ENCODE data around the gene SCLY.
"Not testable (repeated sequence)": the region's sequence is repeated elsewhere in the genome, so short reads cannot be mapped to it uniquely, and the experiment has no call there.

Gene SCLY

DNA sequence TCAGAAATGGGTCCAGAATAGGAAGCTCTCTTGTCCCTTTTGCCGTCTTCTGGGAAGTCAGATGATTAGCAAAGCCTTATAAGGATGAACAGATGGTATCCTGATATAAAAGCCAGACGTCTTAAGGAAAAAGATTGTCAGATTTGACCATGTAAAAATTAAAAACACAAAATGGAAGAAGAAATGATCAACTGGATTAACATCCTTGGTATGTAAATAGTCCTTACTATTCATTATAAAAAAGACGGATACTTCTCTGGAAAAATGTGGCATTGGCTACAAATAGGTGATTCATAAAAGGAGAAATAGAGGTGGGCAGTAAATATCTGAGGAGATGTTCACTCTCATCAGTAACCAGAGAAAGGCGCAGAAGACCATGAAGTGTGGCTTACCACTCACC, 33.7 kb upstream of the SCLY start:
- Histone ChIP-seq H3K27me3 (ENCODE audit: control insufficient read depth in 1 of 2, insufficient read depth in 2 of 2, low read length in 2 of 2) (no peaks in the 10 kb centered on the region), H3K4me3 (ENCODE audit: low read depth in 1 of 2, low read length in 2 of 2) (no peak overlapping the region), H3K9ac (ENCODE audit: low read length) (no peak overlapping the region), H3K4me1 (ENCODE audit: insufficient read depth, low read length) (no peaks in the 10 kb centered on the region), H3K27ac (ENCODE audit: low read depth, low read length) (no peak overlapping the region), H3K36me3 (ENCODE audit: insufficient read depth, low read length) (peaks cover 22% of the 10 kb centered on the region), H3K9me3 (ENCODE audit: low read length) (no peaks in the 10 kb centered on the region)

DNA sequence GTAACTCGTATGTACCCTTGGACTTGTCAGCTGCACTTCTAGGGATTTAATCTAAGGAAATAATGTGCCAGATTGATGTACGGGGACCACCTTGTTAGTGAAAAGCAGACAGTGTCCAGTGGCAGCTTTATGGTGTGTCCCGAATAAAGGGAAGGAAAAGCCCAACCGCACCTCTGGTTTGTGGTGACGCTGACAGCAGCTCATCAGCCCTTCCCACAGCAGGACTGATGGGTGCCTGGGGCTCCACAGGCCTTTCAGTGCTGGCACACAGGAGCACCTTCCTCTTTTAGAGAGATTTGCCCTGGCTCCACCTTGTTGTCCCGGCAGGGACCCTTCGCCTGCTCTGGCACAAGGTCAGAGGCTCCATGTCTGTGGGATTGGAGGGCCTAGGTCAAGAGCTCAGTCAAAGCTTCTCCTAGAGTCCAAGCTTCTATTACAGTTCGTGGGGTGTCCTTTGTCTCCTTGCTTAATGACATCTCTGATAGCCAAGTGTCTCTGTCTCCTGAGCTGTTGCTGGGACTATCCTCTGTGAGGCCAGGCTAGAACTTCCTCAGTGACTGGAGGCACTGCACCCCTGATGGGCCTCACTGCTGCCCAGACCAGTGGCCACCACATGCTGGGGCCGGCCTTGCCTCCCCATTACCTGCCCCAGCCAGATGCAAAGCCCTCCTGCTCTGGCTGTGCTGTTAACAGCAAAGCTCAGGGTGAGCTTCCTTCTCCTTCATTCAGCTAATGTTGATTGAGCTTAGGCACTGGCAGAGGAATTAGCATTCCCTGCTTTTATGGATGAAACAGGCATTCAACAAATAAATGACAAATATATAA, 33.0 kb upstream of the SCLY start:
- no peaks in the 10 kb centered on the region for H3K27me3 ChIP-seq (ENCODE audit: control insufficient read depth in 1 of 2, insufficient read depth in 2 of 2, low read length in 2 of 2)
- no peak overlapping the region for H3K27ac ChIP-seq (ENCODE audit: low read depth, low read length)
- no peaks in the 10 kb centered on the region for H3K4me1 ChIP-seq (ENCODE audit: insufficient read depth, low read length)
- no peak overlapping the region for H3K4me3 ChIP-seq (ENCODE audit: low read depth in 1 of 2, low read length in 2 of 2)
- no peak overlapping the region for H3K9ac ChIP-seq (ENCODE audit: low read length)
- no peaks in the 10 kb centered on the region for H3K9me3 ChIP-seq (ENCODE audit: low read length)
- H3K36me3 ChIP-seq (ENCODE audit: insufficient read depth, low read length), result peaks cover 22% of the 10 kb centered on the region

- Histone ChIP-seq H3K4me1 (ENCODE audit: insufficient read depth, low read length) (no peaks in the 10 kb centered on the region), H3K27ac (ENCODE audit: low read depth, low read length) (no peak overlapping the region), H3K4me3 (ENCODE audit: low read depth in 1 of 2, low read length in 2 of 2) (no peak overlapping the region), H3K9ac (ENCODE audit: low read length) (no peak overlapping the region), H3K9me3 (ENCODE audit: low read length) (no peaks in the 10 kb centered on the region), H3K36me3 (ENCODE audit: insufficient read depth, low read length) (peaks cover 28% of the 10 kb centered on the region), H3K27me3 (ENCODE audit: control insufficient read depth in 1 of 2, insufficient read depth in 2 of 2, low read length in 2 of 2) (no peaks in the 10 kb centered on the region)
Measured at GRCh38 chr2:238029853-238030252, 30.9 kb upstream of the SCLY start.

- H3K36me3 ChIP-seq (ENCODE audit: insufficient read depth, low read length), result peaks cover 32% of the 10 kb centered on the region
Measured at GRCh38 chr2:238030422-238031155, 30.2 kb upstream of the SCLY start.

DNA sequence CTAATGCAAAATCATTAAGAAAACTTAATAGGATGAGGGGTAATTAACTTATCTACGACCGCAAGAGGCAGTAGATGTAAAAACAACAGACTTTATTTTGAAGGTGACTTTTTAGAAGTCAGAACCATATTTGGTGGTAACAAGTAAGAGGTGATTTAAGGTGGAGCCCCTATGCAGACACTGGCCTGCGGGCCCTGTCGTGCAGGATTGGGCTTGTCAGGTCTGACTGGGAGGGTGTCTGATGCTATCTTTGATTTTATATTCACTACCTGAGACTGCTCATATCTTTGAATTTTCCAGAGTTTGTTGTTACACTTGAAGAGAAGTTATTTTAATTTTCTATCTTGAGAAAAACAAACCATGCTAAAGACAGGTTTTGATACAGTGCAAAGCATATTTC, 29.1 kb upstream of the SCLY start:
- H3K27ac ChIP-seq (ENCODE audit: low read depth, low read length), result no peak overlapping the region

More at GRCh38 chr2:238030422-238031155, 30.2 kb upstream of the SCLY start:
- no peak overlapping the region for H3K9ac ChIP-seq (ENCODE audit: low read length)
- H3K27ac ChIP-seq (ENCODE audit: low read depth, low read length), result no peak overlapping the region
- no peaks in the 10 kb centered on the region for H3K9me3 ChIP-seq (ENCODE audit: low read length)
- no peaks in the 10 kb centered on the region for H3K4me1 ChIP-seq (ENCODE audit: insufficient read depth, low read length)
- no peaks in the 10 kb centered on the region for H3K27me3 ChIP-seq (ENCODE audit: control insufficient read depth in 1 of 2, insufficient read depth in 2 of 2, low read length in 2 of 2)
- H3K4me3 ChIP-seq (ENCODE audit: low read depth in 1 of 2, low read length in 2 of 2), result no peak overlapping the region

GRCh38 chr2:238032755-238033337, 28.0 kb upstream of the SCLY start:
- H3K27ac ChIP-seq (ENCODE audit: low read depth, low read length), result no peak overlapping the region
- H3K9me3 ChIP-seq (ENCODE audit: low read length), result no peaks in the 10 kb centered on the region
- H3K27me3 ChIP-seq (ENCODE audit: control insufficient read depth in 1 of 2, insufficient read depth in 2 of 2, low read length in 2 of 2), result no peaks in the 10 kb centered on the region
- no peak overlapping the region for H3K4me3 ChIP-seq (ENCODE audit: low read depth in 1 of 2, low read length in 2 of 2)
- no peak overlapping the region for H3K9ac ChIP-seq (ENCODE audit: low read length)
- H3K36me3 ChIP-seq (ENCODE audit: insufficient read depth, low read length), result peaks cover 44% of the 10 kb centered on the region
- H3K4me1 ChIP-seq (ENCODE audit: insufficient read depth, low read length), result no peaks in the 10 kb centered on the region

More for the DNA sequence above, 29.1 kb upstream of the SCLY start:
- H3K4me1 ChIP-seq (ENCODE audit: insufficient read depth, low read length), result no peaks in the 10 kb centered on the region
- no peak overlapping the region for H3K4me3 ChIP-seq (ENCODE audit: low read depth in 1 of 2, low read length in 2 of 2)
- H3K36me3 ChIP-seq (ENCODE audit: insufficient read depth, low read length), result peaks cover 41% of the 10 kb centered on the region
- no peaks in the 10 kb centered on the region for H3K9me3 ChIP-seq (ENCODE audit: low read length)
- H3K27me3 ChIP-seq (ENCODE audit: control insufficient read depth in 1 of 2, insufficient read depth in 2 of 2, low read length in 2 of 2), result no peaks in the 10 kb centered on the region
- no peak overlapping the region for H3K9ac ChIP-seq (ENCODE audit: low read length)

DNA sequence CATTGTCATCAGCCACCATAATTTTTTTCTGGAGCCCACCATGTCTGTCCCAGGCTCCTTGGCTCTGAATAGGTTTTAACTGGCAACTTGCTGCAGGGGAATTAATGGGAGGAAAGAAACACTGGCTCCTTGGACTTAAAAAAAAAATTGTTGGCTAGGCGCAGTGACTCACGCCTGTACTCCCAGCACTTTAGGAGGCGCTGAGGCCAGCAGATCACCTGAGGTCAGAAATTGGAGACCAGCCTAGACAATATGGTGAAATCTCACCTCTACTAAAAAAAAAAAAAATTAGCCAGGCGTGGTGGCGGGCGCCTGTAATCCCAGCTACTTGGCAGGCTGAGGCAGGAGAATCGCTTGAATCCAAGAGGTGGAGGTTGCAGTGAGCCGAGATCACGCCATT, 26.8 kb upstream of the SCLY start:
- H3K4me3 ChIP-seq (ENCODE audit: low read depth in 1 of 2, low read length in 2 of 2); H3K27ac ChIP-seq (ENCODE audit: low read depth, low read length); H3K9ac ChIP-seq (ENCODE audit: low read length); H3K4me1 ChIP-seq (ENCODE audit: insufficient read depth, low read length); H3K9me3 ChIP-seq (ENCODE audit: low read length); H3K27me3 ChIP-seq (ENCODE audit: control insufficient read depth in 1 of 2, insufficient read depth in 2 of 2, low read length in 2 of 2): not testable (repeated sequence)
- peaks cover 48% of the 10 kb centered on the region for H3K36me3 ChIP-seq (ENCODE audit: insufficient read depth, low read length)

GRCh38 chr2:238038203-238038602, 22.6 kb upstream of the SCLY start:
- Histone ChIP-seq H3K27ac (ENCODE audit: low read depth, low read length) (no peak overlapping the region), H3K36me3 (ENCODE audit: insufficient read depth, low read length) (peaks cover 71% of the 10 kb centered on the region), H3K4me1 (ENCODE audit: insufficient read depth, low read length) (no peaks in the 10 kb centered on the region), H3K9ac (ENCODE audit: low read length) (no peak overlapping the region), H3K27me3 (ENCODE audit: control insufficient read depth in 1 of 2, insufficient read depth in 2 of 2, low read length in 2 of 2) (no peaks in the 10 kb centered on the region), H3K9me3 (ENCODE audit: low read length) (no peaks in the 10 kb centered on the region), H3K4me3 (ENCODE audit: low read depth in 1 of 2, low read length in 2 of 2) (no peak overlapping the region)

DNA sequence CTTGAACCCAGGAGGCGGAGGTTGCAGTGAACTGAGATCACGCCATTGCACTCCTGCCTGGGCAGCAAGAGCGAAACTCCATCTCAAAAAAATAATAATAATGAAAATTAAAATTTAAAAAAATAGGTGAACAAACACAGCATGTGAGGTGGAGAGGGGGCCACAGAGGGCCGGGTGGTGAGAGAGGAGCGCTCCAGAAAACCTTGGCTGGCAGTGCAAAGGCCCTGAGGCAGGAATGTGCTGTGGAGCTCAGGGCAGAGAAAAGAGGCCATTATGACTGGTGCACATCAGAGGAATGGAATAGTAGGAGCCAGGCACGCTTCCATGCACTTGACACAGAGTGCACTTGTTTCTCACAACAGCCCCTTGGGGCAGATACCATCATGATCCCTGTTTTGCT, 21.6 kb upstream of the SCLY start:
- Histone ChIP-seq H3K36me3 (ENCODE audit: insufficient read depth, low read length) (peaks cover 65% of the 10 kb centered on the region), H3K27ac (ENCODE audit: low read depth, low read length) (no peak overlapping the region), H3K9me3 (ENCODE audit: low read length) (no peaks in the 10 kb centered on the region), H3K4me3 (ENCODE audit: low read depth in 1 of 2, low read length in 2 of 2) (no peak overlapping the region), H3K27me3 (ENCODE audit: control insufficient read depth in 1 of 2, insufficient read depth in 2 of 2, low read length in 2 of 2) (no peaks in the 10 kb centered on the region), H3K4me1 (ENCODE audit: insufficient read depth, low read length) (no peaks in the 10 kb centered on the region), H3K9ac (ENCODE audit: low read length) (no peak overlapping the region)

DNA sequence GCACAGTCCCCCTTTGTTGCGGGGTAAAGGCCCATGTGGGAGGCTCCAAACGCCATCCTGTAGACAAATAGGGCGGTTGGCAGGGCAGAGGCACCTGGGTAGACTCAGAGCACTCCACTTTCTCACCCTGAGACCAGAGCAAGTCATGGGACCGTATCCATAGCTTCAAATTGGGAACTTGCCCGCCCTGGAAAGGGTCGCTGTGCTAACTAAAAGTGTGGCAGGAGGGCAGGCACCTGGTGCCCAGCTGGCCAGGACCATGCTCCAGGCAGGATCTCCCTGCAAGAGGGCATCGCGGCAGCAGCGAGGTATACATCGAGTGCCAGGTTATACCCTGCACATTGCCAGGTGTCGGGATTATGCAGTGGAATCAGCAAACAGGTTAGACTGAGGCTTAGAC, 20.8 kb upstream of the SCLY start:
- H3K4me3 ChIP-seq (ENCODE audit: low read depth in 1 of 2, low read length in 2 of 2), result no peak overlapping the region
- peaks cover 65% of the 10 kb centered on the region for H3K36me3 ChIP-seq (ENCODE audit: insufficient read depth, low read length)
- no peak overlapping the region for H3K27ac ChIP-seq (ENCODE audit: low read depth, low read length)
- no peaks in the 10 kb centered on the region for H3K27me3 ChIP-seq (ENCODE audit: control insufficient read depth in 1 of 2, insufficient read depth in 2 of 2, low read length in 2 of 2)
- H3K9ac ChIP-seq (ENCODE audit: low read length), result no peak overlapping the region
- no peaks in the 10 kb centered on the region for H3K4me1 ChIP-seq (ENCODE audit: insufficient read depth, low read length)
- no peaks in the 10 kb centered on the region for H3K9me3 ChIP-seq (ENCODE audit: low read length)

GRCh38 chr2:238040918-238041317, 19.9 kb upstream of the SCLY start:
- Histone ChIP-seq H3K9me3 (ENCODE audit: low read length) (no peaks in the 10 kb centered on the region), H3K27me3 (ENCODE audit: control insufficient read depth in 1 of 2, insufficient read depth in 2 of 2, low read length in 2 of 2) (no peaks in the 10 kb centered on the region), H3K36me3 (ENCODE audit: insufficient read depth, low read length) (peaks cover 60% of the 10 kb centered on the region), H3K9ac (ENCODE audit: low read length) (no peak overlapping the region), H3K27ac (ENCODE audit: low read depth, low read length) (no peak overlapping the region), H3K4me1 (ENCODE audit: insufficient read depth, low read length) (no peaks in the 10 kb centered on the region), H3K4me3 (ENCODE audit: low read depth in 1 of 2, low read length in 2 of 2) (no peak overlapping the region)
